Measurements from ENCODE around the gene AAMDC. TPM values are rescaled to one million over a fixed set of nuclear protein-coding genes. Genes with fewer than 3 reads are reported as not detected.
A peak's percentile ranks its signal among the peaks of the same experiment; 100 is the strongest.
"Not testable (repeated sequence)": the region's sequence is repeated elsewhere in the genome, so short reads cannot be mapped to it uniquely, and the experiment has no call there.

Gene AAMDC
- total RNA-seq, 2 donors from 2014 or later, result 10.5 to 14.7 TPM

GRCh38 chr11:77800449-77800848 lies 20.5 kb upstream of the AAMDC start:
- Mint-ChIP-seq H3K27me3 (ENCODE audit: low read depth) (no peaks in the 10 kb centered on the region), H3K9me3 (peaks cover 0 to 2% of the 10 kb centered on the region in 2 donors), H3K36me3 (ENCODE audit: insufficient read depth in 2 of 2) (peaks cover 4 to 9% of the 10 kb centered on the region in 2 donors), H3K4me1 (ENCODE audit: low read depth) (peaks cover 41% of the 10 kb centered on the region), H3K4me3 (no peak overlapping the region), H3K27ac (no peak overlapping the region)
- no peak for DNase-seq
- peak in 1 of 2 donors; percentile 11 for ATAC-seq (replicated peaks in 1 of 2)

GRCh38 chr11:77801477-77801876 lies 19.5 kb upstream of the AAMDC start:
- H3K36me3 Mint-ChIP-seq (ENCODE audit: insufficient read depth in 2 of 2), result peaks cover 4 to 9% of the 10 kb centered on the region in 2 donors
- H3K4me3 Mint-ChIP-seq, result no peak overlapping the region
- ATAC-seq (replicated peaks in 1 of 2) (no peak), DNase-seq (no peak)
- peak overlapping the region; percentile 46 for H3K27ac Mint-ChIP-seq
- peaks cover 0 to 2% of the 10 kb centered on the region in 2 donors for H3K9me3 Mint-ChIP-seq
- no peaks in the 10 kb centered on the region for H3K27me3 Mint-ChIP-seq (ENCODE audit: low read depth)
- peaks cover 37% of the 10 kb centered on the region for H3K4me1 Mint-ChIP-seq (ENCODE audit: low read depth)

DNA sequence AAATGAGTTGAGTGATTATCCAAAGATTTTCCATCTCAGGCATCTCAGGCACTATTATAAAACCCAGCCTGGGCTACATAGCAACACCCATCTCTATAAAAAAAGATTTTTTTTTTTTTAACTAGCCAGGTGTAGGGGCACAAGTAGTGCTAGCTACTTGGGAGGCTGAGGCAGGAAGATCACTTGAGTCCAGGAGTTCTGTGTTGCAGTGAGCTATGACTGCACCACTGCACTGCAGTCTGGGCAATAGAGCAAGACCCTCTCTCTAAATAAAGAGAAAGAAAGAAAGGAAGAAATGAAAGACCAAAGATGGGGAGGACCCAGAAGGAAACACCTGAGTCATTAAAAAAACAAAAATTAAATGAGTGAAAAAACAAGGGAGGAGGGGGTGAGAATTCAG lies 14.5 kb upstream of the AAMDC start:
- no peak for ATAC-seq (replicated peaks in 1 of 2)
- H3K4me3 Mint-ChIP-seq, result no peak overlapping the region
- H3K27me3 Mint-ChIP-seq (ENCODE audit: low read depth), result no peaks in the 10 kb centered on the region
- peaks cover 40% of the 10 kb centered on the region for H3K4me1 Mint-ChIP-seq (ENCODE audit: low read depth)
- no peak for DNase-seq
- no peaks in the 10 kb centered on the region for H3K9me3 Mint-ChIP-seq
- peaks cover 0 to 7% of the 10 kb centered on the region in 2 donors for H3K36me3 Mint-ChIP-seq (ENCODE audit: insufficient read depth in 2 of 2)
- no peak overlapping the region for H3K27ac Mint-ChIP-seq

DNA sequence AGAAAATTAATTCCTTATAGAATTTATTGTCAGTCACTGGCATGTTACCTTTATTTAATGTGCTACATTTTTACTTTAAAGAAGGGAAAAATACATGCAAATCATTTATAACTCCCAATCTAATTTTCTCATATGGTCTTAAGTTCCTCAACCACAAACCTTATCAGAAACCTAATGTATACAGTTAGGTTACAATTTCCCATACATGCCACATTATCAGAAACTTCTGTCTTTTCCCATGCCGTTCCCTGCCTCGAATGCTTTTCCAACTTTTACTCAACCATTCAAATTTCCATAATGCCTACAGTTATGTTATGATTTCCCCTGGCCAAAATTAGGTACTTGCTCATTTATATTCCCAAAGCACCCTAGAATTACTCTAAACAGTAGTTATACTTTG lies 14.0 kb upstream of the AAMDC start:
- Mint-ChIP-seq H3K27me3 (ENCODE audit: low read depth) (no peaks in the 10 kb centered on the region), H3K27ac (peak overlapping the region; percentile 44), H3K4me1 (ENCODE audit: low read depth) (peaks cover 43% of the 10 kb centered on the region), H3K36me3 (ENCODE audit: insufficient read depth in 2 of 2) (peaks cover 0 to 8% of the 10 kb centered on the region in 2 donors), H3K9me3 (no peaks in the 10 kb centered on the region), H3K4me3 (no peak overlapping the region)
- DNase-seq, result no peak
- no peak for ATAC-seq (replicated peaks in 1 of 2)

GRCh38 chr11:77813256-77813655 lies 7.7 kb upstream of the AAMDC start:
- Mint-ChIP-seq H3K27me3 (ENCODE audit: low read depth) (no peaks in the 10 kb centered on the region), H3K27ac (no peak overlapping the region), H3K9me3 (peaks cover 3% of the 10 kb centered on the region in 2 donors), H3K36me3 (ENCODE audit: insufficient read depth in 2 of 2) (peaks cover 3 to 20% of the 10 kb centered on the region in 2 donors), H3K4me1 (ENCODE audit: low read depth) (peaks cover 62% of the 10 kb centered on the region), H3K4me3 (no peak overlapping the region)
- no peak for ATAC-seq (replicated peaks in 1 of 2)
- no peak for DNase-seq

DNA sequence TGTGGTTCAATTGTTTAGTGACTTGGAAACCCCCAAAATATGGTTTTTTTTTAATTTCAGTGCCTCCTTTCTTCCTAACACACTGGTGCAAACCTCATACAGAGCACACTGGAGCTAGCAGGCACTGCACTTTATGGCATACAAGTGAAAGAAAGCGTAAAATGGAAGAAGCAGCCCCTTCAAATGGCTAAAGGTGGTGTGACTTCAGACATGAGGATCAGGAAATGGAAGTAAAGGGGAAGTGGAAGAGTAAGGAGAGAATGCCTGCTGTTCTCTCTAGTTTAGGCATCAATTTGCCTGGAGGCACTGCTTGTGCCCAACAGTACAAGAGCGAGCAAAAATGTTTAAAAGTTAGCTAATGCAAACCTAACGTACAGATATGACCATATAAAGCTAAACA lies 6.1 kb upstream of the AAMDC start:
- DNase-seq (no peak), ATAC-seq (replicated peaks in 1 of 2) (no peak)
- peaks cover 69% of the 10 kb centered on the region for H3K4me1 Mint-ChIP-seq (ENCODE audit: low read depth)
- no peaks in the 10 kb centered on the region for H3K27me3 Mint-ChIP-seq (ENCODE audit: low read depth)
- no peak overlapping the region for H3K27ac Mint-ChIP-seq
- peaks cover 8 to 25% of the 10 kb centered on the region in 2 donors for H3K36me3 Mint-ChIP-seq (ENCODE audit: insufficient read depth in 2 of 2)
- H3K4me3 Mint-ChIP-seq, result no peak overlapping the region
- H3K9me3 Mint-ChIP-seq, result peaks cover 3% of the 10 kb centered on the region in 2 donors

GRCh38 chr11:77815459-77815858 lies 5.5 kb upstream of the AAMDC start:
- ATAC-seq (replicated peaks in 1 of 2) (no peak), DNase-seq (no peak)
- H3K27ac Mint-ChIP-seq, result no peak overlapping the region
- H3K4me3 Mint-ChIP-seq, result peak overlapping the region in 1 of 2 donors; percentile 32
- peaks cover 8 to 25% of the 10 kb centered on the region in 2 donors for H3K36me3 Mint-ChIP-seq (ENCODE audit: insufficient read depth in 2 of 2)
- H3K27me3 Mint-ChIP-seq (ENCODE audit: low read depth), result no peaks in the 10 kb centered on the region
- peaks cover 63% of the 10 kb centered on the region for H3K4me1 Mint-ChIP-seq (ENCODE audit: low read depth)
- peaks cover 3% of the 10 kb centered on the region in 2 donors for H3K9me3 Mint-ChIP-seq

DNA sequence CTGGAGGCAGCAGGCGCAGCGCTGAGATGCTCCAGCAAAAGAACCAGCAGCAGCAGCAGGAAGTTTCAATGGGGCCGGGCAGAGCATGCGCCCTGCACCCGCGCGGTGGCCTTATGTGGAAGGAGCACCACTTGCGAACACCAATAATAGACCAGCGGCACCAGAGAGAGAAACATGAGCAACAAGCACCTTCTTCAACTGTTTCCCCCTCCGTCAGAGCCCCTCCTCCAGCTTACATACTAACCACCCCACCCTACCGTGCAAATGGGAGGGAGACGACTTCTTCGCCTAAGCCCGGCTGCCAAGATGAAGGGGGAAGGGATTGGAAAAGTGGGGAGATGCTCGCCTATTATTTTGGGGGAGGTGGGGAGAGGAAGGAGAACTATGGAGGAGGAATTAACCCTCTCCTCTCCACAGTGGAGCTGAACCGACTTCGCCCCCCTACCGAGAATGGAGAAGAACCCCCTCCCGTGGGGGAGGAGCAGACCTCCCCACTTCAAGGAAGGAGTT lies 1.5 kb upstream of the AAMDC start:
- H3K4me3 Mint-ChIP-seq, result peak overlapping the region; percentile 96 to 100

GRCh38 chr11:77819921-77820564 lies 901 bp upstream of the AAMDC start:
- Mint-ChIP-seq H3K4me3 (peak overlapping the region; percentile 96 to 100), H3K9me3 (no peaks in the 10 kb centered on the region), H3K36me3 (ENCODE audit: insufficient read depth in 2 of 2) (peaks cover 8 to 11% of the 10 kb centered on the region in 2 donors), H3K27me3 (ENCODE audit: low read depth) (no peaks in the 10 kb centered on the region), H3K27ac (peak overlapping the region; percentile 90), H3K4me1 (ENCODE audit: low read depth) (peaks cover 47% of the 10 kb centered on the region)
- DNase-seq (peak; percentile 47 to 54), ATAC-seq (replicated peaks in 1 of 2) (peak; percentile 10 to 17)

More for the DNA sequence above, 1.5 kb upstream of the AAMDC start:
- peaks cover 11 to 15% of the 10 kb centered on the region in 2 donors for H3K36me3 Mint-ChIP-seq (ENCODE audit: insufficient read depth in 2 of 2)
- ATAC-seq (replicated peaks in 1 of 2) (peak; percentile 63 to 66), DNase-seq (peak; percentile 84 to 90)
- no peaks in the 10 kb centered on the region for H3K27me3 Mint-ChIP-seq (ENCODE audit: low read depth)
- peak overlapping the region; percentile 60 for H3K27ac Mint-ChIP-seq
- peaks cover 3% of the 10 kb centered on the region in 2 donors for H3K9me3 Mint-ChIP-seq
- H3K4me1 Mint-ChIP-seq (ENCODE audit: low read depth), result peaks cover 53% of the 10 kb centered on the region

GRCh38 chr11:77821349-77821851 lies 456 bp downstream of the AAMDC start:
- Mint-ChIP-seq H3K27ac (peak overlapping the region; percentile 88), H3K27me3 (ENCODE audit: low read depth) (no peaks in the 10 kb centered on the region), H3K36me3 (ENCODE audit: insufficient read depth in 2 of 2) (peaks cover 8% of the 10 kb centered on the region in 2 donors), H3K4me3 (peak overlapping the region; percentile 96 to 100), H3K4me1 (ENCODE audit: low read depth) (peaks cover 35% of the 10 kb centered on the region), H3K9me3 (no peaks in the 10 kb centered on the region)
- ATAC-seq (replicated peaks in 1 of 2), result no peak
- DNase-seq, result peak; percentile 8 to 16

- not testable (repeated sequence) for ATAC-seq (replicated peaks in 1 of 2); H3K4me3 Mint-ChIP-seq; H3K36me3 Mint-ChIP-seq (ENCODE audit: insufficient read depth in 2 of 2); H3K27me3 Mint-ChIP-seq (ENCODE audit: low read depth); H3K9me3 Mint-ChIP-seq; H3K27ac Mint-ChIP-seq; DNase-seq
- H3K4me1 Mint-ChIP-seq (ENCODE audit: low read depth), result peaks cover 28% of the 10 kb centered on the region
These were observed 1.2 kb downstream of the AAMDC start for GRCh38 chr11:77822126-77822525.

DNA sequence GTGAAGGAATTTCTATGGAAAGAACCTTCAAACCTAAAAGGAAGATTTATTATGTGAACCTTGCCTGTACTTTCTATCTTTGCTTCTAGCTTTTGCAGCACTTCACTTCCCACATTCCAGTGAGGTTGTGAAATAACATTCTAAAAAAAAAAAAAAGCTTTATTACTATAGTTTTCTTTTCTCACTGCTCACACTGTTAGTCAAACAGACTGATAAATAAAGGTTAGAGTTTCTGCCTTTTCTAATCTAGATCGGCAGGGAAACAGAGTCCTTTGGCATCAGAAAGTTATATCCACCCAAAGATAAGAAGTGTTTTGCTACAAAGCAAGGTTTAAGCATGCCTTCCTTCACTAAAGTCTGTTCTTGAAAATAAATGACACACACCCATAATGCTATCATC lies 2.8 kb downstream of the AAMDC start:
- H3K27ac Mint-ChIP-seq, result no peak overlapping the region
- H3K4me1 Mint-ChIP-seq (ENCODE audit: low read depth), result peaks cover 14% of the 10 kb centered on the region
- no peaks in the 10 kb centered on the region for H3K9me3 Mint-ChIP-seq
- peaks cover 8% of the 10 kb centered on the region in 2 donors for H3K36me3 Mint-ChIP-seq (ENCODE audit: insufficient read depth in 2 of 2)
- H3K27me3 Mint-ChIP-seq (ENCODE audit: low read depth), result no peaks in the 10 kb centered on the region
- DNase-seq (no peak), ATAC-seq (replicated peaks in 1 of 2) (no peak)
- H3K4me3 Mint-ChIP-seq, result no peak overlapping the region

DNA sequence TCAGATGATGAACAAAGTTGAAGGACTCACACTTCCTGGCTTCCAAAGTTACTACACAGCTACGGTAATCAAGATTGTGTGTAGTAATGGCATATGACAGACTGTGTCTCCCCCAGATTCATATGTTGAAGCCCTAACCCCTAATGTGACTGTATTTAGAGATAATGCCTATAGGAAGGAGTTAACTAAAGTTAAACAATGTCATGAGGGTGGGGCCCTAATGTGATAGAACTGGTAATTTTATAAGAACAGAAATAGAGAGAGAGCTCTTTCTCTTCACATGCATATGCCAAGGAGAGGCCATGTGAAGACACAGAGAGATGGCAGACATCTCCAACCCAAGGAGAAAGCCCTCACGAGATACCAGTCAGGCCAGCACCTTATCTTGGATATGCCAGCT lies 8.0 kb downstream of the AAMDC start:
- ATAC-seq (replicated peaks in 1 of 2) (no peak), DNase-seq (no peak)
- H3K27ac Mint-ChIP-seq, result no peak overlapping the region
- H3K36me3 Mint-ChIP-seq (ENCODE audit: insufficient read depth in 2 of 2), result no peaks in the 10 kb centered on the region
- H3K27me3 Mint-ChIP-seq (ENCODE audit: low read depth), result no peaks in the 10 kb centered on the region
- H3K4me1 Mint-ChIP-seq (ENCODE audit: low read depth), result no peaks in the 10 kb centered on the region
- H3K4me3 Mint-ChIP-seq, result no peak overlapping the region
- no peaks in the 10 kb centered on the region for H3K9me3 Mint-ChIP-seq

Data from activated T-cell treated with anti-CD3 and anti-CD28 coated beads, Interleukin-2, amount 50 U/mL, for 72 hours (primary cell).